ENCODE data around the gene TRAP1.

GRCh38 chr16:3687021-3687420 lies 30.3 kb downstream of the TRAP1 start:
- TF ChIP-seq CTCF (IDR thresholded peaks at IDR 0.05) = no peak
- TF ChIP-seq POLR2A (IDR thresholded peaks at IDR 0.05) = no peak
- TF ChIP-seq EP300 (IDR thresholded peaks at IDR 0.05) = no peak
- TF ChIP-seq POLR2AphosphoS5 (IDR thresholded peaks at IDR 0.05) = no peak

All from suprapubic skin (tissue), 4 donors.